Gastroesophageal sphincter (tissue), 4 donors: ENCODE results near the gene CENPA. TPM values are rescaled to one million over a fixed set of nuclear protein-coding genes. Genes with fewer than 3 reads are reported as not detected.
"Not testable (repeated sequence)": the region's sequence is repeated elsewhere in the genome, so short reads cannot be mapped to it uniquely, and the experiment has no call there.

Source experiments
- ATAC-seq: fragments of 150-250 bp; one replicate; pipeline ENCODE4 v1.9.1; 2016; ENCODE audit warnings: mild to moderate bottlenecking, moderate library complexity
- H3K27ac ChIP-seq, 4 donors: fragments of 200-600 bp; sonication (generic) in 3 of 4; 1 replicate in 3 of 4; 2 replicates in 1 of 4; pipeline ENCODE4 v1.5.1; 2016 to 2019
- H3K27me3 ChIP-seq: fragments of 200-600 bp; sonication (generic); one replicate; pipeline ENCODE4 v1.5.1; 2019
- H3K36me3 ChIP-seq, 2 donors: fragments of 200-600 bp; sonication (generic); one replicate each; pipeline ENCODE4 v1.5.1; 2019; ENCODE audit warnings: control low read depth in 1 of 2
- H3K4me1 ChIP-seq, 3 donors: fragments of 200-600 bp; sonication (generic); 1 replicate in 2 of 3; 2 replicates in 1 of 3; pipeline ENCODE4 v1.5.1; 2016 to 2019; ENCODE audit warnings: control low read depth in 2 of 3
- H3K4me3 ChIP-seq, 2 donors: fragments of 200-600 bp; sonication (generic); one replicate each; pipeline ENCODE4 v1.5.1; 2019; ENCODE audit warnings: mild to moderate bottlenecking in 1 of 2, moderate library complexity in 1 of 2
- H3K9me3 ChIP-seq, 3 donors: fragments of 200-600 bp; sonication (generic); one replicate each; pipeline ENCODE4 v1.5.1; 2017 to 2019; ENCODE audit warnings: control low read depth in 2 of 3
- EP300 ChIP-seq: sonication (generic); formaldehyde crosslinking; IDR thresholded peaks from one replicate; pipeline ENCODE4 v1.6.1; 2017; ENCODE audit warnings: antibody characterized with exemption, mild to moderate bottlenecking
- POLR2A ChIP-seq, 2 donors: fragments of 450-650 bp; IDR thresholded peaks; one replicate each; pipeline ENCODE4 v1.6.1; 2017; ENCODE audit warnings: antibody characterized with exemption in 2 of 2, mild to moderate bottlenecking in 2 of 2, moderate library complexity in 1 of 2
- POLR2AphosphoS5 ChIP-seq: sonication (generic); formaldehyde crosslinking; IDR thresholded peaks from one replicate; pipeline ENCODE4 v1.6.1; 2017; ENCODE audit warnings: antibody characterized with exemption
- WGBS, 2 donors: methylation state at CpG; one replicate each; pipeline ENCODE4 v1.1.5; 2018; ENCODE audit warnings: low coverage in 1 of 2; 5-methylcytosine and 5-hydroxymethylcytosine counted together
- total RNA-seq, 4 donors: library from RNA; depleted of rRNA; stranded (reverse); fragments of >200 nt; gene quantifications; one replicate each; pipeline ENCODE4 v1.1.0, GENCODE V29; 2016
- TF ChIP-seq, protein P1 (sequence below), 4 experiments: fragments of 200-600 bp in 2 of 4; fragments of 450-650 bp in 2 of 4; sonication (generic) in 1 of 4; IDR thresholded peaks; one replicate each; pipeline ENCODE4 v1.5.1; 2017 to 2019; ENCODE audit warnings: antibody characterized with exemption in 4 of 4, mild to moderate bottlenecking in 2 of 4, moderate library complexity in 2 of 4

Gene CENPA
- total RNA-seq, 4 donors from 2014 or later, result not detected

DNA sequence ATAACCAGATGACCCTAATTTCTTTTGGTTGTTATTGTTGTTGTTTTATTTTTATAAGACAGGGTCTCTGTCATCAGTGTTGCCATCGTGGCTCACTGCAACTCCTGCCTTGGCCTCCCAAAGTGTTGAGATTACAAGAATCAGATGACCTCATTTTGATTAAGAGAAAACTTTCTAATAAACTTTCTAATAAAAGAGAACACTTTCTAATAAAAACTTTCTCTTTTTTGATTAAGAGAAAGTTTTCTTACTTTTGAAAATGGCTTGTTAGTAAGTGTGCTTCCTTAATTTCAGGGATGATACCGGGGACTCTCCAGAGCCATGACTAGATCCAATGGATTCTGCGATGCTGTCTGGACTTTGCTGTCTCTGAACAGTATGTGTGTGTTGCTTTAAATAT, 7.7 kb downstream of the CENPA start:
- H3K9me3 ChIP-seq, result peaks cover 0 to 9% (median 0%) of the 10 kb centered on the region in 3 donors
- 90 to 100% methylated on average over 2 to 3 of the region's 3 CpGs for WGBS, 2 donors
- H3K4me1 ChIP-seq, result no peaks in the 10 kb centered on the region
- H3K4me3 ChIP-seq, result no peak overlapping the region
- no peak for ATAC-seq
- no peaks in the 10 kb centered on the region for H3K36me3 ChIP-seq
- no peak overlapping the region for H3K27ac ChIP-seq
- TF ChIP-seq POLR2AphosphoS5 (no peak), POLR2A (IDR thresholded peaks at IDR 0.05) (no peak), EP300 (no peak)
- TF ChIP-seq, protein P1, sequence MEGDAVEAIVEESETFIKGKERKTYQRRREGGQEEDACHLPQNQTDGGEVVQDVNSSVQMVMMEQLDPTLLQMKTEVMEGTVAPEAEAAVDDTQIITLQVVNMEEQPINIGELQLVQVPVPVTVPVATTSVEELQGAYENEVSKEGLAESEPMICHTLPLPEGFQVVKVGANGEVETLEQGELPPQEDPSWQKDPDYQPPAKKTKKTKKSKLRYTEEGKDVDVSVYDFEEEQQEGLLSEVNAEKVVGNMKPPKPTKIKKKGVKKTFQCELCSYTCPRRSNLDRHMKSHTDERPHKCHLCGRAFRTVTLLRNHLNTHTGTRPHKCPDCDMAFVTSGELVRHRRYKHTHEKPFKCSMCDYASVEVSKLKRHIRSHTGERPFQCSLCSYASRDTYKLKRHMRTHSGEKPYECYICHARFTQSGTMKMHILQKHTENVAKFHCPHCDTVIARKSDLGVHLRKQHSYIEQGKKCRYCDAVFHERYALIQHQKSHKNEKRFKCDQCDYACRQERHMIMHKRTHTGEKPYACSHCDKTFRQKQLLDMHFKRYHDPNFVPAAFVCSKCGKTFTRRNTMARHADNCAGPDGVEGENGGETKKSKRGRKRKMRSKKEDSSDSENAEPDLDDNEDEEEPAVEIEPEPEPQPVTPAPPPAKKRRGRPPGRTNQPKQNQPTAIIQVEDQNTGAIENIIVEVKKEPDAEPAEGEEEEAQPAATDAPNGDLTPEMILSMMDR (IDR thresholded peaks at IDR 0.05), result no peak
- peaks cover 39% of the 10 kb centered on the region for H3K27me3 ChIP-seq

DNA sequence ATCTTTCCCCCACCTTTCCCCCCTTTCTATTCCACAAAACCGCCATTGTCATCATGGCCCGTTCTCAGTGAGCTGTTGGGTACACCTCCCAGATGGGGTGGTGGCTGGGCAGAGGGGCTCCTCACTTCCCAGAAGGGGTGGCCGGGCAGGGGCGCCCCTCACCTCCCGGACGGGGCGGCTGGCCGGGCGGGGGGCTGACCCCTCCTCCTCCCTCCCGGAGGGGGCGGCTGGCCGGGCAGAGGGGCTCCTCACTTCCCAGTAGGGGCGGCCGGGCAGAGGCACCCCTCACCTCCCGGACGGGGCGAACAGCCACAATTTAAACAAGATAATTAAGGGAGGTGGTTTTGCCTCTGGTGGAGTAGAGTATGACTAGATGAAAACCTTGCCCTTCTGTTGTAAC, 9.3 kb downstream of the CENPA start:
- H3K36me3 ChIP-seq, result not testable (repeated sequence)

DNA sequence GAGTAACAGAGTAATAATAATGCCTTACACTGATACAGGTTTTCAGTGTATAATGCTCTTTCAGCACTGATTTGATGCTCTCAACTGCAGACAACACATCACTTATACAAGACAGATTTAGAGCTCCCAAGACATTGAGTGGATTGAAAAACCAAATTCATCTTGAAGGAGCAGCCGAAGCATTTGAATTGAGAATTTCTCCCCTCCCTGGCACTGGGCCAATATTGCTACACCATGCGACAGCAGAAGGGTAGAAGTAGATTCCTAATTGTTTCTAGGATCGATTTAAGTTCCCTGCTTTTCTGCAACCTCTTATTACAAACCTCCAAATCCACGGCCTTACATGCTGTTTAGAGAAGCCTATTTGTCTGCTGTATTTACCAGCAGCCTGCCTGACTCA, 15.5 kb downstream of the CENPA start:
- TF ChIP-seq, protein P1 (IDR thresholded peaks at IDR 0.05), result no peak
- TF ChIP-seq POLR2AphosphoS5, result no peak
- TF ChIP-seq EP300, result no peak
- TF ChIP-seq POLR2A (IDR thresholded peaks at IDR 0.05), result no peak
- H3K36me3 ChIP-seq, result no peaks in the 10 kb centered on the region
- no peak overlapping the region for H3K27ac ChIP-seq
- H3K4me3 ChIP-seq, result no peak overlapping the region
- H3K9me3 ChIP-seq, result no peaks in the 10 kb centered on the region
- WGBS, 2 donors, result 68 to 85% methylated on average over 4 of the region's 4 CpGs
- no peak for ATAC-seq
- peaks cover 3% of the 10 kb centered on the region for H3K27me3 ChIP-seq
- H3K4me1 ChIP-seq, result no peaks in the 10 kb centered on the region

More for the DNA sequence above, 9.3 kb downstream of the CENPA start:
- ATAC-seq, H3K4me3 ChIP-seq, H3K9me3 ChIP-seq, H3K4me1 ChIP-seq, H3K27ac ChIP-seq: not testable (repeated sequence)
- no CpG with 5 or more reads among the region's 17 CpGs for WGBS, 2 donors
- peaks cover 24% of the 10 kb centered on the region for H3K27me3 ChIP-seq

DNA sequence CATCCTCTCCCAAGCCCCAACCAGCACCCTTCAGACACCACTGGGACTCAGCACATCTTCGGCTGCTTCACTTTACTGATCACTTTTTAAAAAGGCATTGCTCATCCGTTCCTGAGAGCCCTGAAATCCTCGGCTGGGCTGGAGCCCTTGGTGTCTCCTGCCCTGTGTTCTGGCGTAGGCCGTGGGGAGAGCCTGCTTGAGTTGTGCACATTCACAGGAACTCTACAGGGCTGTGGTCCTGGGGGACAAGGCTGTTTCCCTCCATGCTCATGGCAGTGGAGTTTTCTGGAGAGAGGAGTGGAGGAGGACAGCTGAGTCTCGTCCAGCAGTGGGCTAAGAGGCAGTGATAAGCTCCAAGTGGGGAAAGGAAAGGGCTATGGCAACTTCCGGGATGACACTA, 15.9 kb downstream of the CENPA start:
- Histone ChIP-seq H3K36me3 (no peaks in the 10 kb centered on the region), H3K4me1 (no peaks in the 10 kb centered on the region), H3K4me3 (no peak overlapping the region), H3K27ac (no peak overlapping the region), H3K27me3 (peaks cover 4% of the 10 kb centered on the region), H3K9me3 (no peaks in the 10 kb centered on the region)
- no peak for ATAC-seq
- 86 to 93% methylated on average over 1 to 3 of the region's 7 CpGs for WGBS, 2 donors
- TF ChIP-seq EP300 (no peak), POLR2AphosphoS5 (no peak), POLR2A (IDR thresholded peaks at IDR 0.05) (no peak)
- TF ChIP-seq, protein P1 (IDR thresholded peaks at IDR 0.05), result no peak

DNA sequence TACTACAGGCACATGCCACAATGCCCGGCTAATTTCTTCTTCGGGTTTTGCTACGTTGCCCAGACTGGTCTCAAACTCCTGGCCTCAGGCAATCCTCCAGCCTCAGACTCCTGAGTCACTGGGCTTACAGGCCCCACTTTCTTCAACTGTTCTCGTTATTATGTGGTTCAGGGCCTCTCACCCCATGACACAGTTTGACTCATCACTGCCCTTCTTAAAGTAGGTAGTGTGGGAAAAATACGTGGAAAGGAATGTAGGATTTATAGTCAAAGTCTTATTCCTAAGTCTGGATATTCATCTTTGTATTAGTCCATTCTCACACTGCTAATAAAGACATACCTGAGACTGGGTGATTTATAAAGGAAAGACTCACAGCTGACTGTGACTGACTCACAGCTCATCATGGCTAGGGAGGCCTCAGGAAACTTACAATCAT, 19.4 kb downstream of the CENPA start:
- ATAC-seq, result no peak
- 71 to 82% methylated on average over 3 to 5 of the region's 5 CpGs for WGBS, 2 donors
- TF ChIP-seq, protein P1 (IDR thresholded peaks at IDR 0.05), result no peak
- no peak for TF ChIP-seq POLR2A (IDR thresholded peaks at IDR 0.05)
- no peak for TF ChIP-seq POLR2AphosphoS5
- no peak for TF ChIP-seq EP300
- Histone ChIP-seq H3K27me3 (peaks cover 4% of the 10 kb centered on the region), H3K4me1 (no peaks in the 10 kb centered on the region), H3K27ac (no peak overlapping the region), H3K9me3 (no peaks in the 10 kb centered on the region), H3K36me3 (no peaks in the 10 kb centered on the region), H3K4me3 (no peak overlapping the region)
